Measurements from ENCODE around the gene ARNT2. TPM values are rescaled to one million over a fixed set of nuclear protein-coding genes. Genes with fewer than 3 reads are reported as not detected.
A peak's percentile ranks its signal among the peaks of the same experiment; 100 is the strongest.

The ARNT2 gene
- total and polyA plus RNA-seq, 2 of the 13 experiments (the other 11 are each of a cell fraction or from before 2014, with no cell fraction given), result 0.69 to 1.7 TPM

DNA sequence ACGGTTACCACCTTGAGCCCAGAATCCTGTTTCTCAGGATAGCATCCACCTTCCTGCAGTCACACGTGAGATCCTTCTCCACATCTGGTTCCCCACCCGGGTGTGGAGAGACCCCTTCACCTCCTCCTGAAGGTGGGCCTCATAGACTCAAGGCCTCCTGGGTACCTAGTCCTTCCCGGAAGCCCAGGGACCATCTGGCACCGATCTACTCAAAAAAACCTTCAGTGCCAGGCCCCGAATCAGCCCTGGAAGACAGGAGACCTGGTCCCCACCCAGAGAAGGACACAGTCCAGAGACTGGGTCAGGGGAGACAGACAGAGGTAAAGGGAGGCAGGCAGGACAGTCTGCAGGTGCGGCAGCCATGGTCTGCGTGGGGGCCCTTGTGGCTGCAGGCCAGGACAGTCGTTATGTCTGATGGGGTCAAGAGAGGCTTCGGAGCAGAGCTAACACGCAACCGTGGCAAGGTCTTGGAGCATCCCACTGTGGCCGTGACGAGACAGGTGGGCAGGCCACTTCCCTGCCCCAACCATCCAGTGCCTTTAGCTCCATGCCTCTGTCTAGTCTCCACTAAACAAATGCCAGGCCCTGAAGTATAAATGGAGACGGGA lies 178.7 kb downstream of the ARNT2 start:
- no TSS peak for BruUV-seq (replicated peaks)
- no peak overlapping the region for H3K9ac ChIP-seq (ENCODE audit: insufficient read depth, low read depth, low read length)
- no peak overlapping the region for H3K27ac ChIP-seq (ENCODE audit: extremely low read length, insufficient read depth, low read length)
- H3K9me3 ChIP-seq (ENCODE audit: low read length), result no peaks in the 10 kb centered on the region
- ATAC-seq (no peak), DNase-seq (ENCODE audit: low spot score) (no peak), FAIRE-seq (no peak)
- ChIA-PET POLR2A (interaction anchor here (1.3 kb wide), 1 partner anchor 13 kb away, joined by 4 read pairs; no protein-coding TSS in a partner anchor), CTCF (ENCODE audit: low intra/inter-chr PET ratio, low total read pairs) (no interaction called here)
- H3K27me3 ChIP-seq (ENCODE audit: control insufficient read depth in 1 of 2, insufficient read depth in 2 of 2, low read length in 2 of 2), result peaks cover 3 to 4% of the 10 kb centered on the region in 2 experiments; a peak in 3 of 5 replicates
- no peaks in the 10 kb centered on the region for H4K20me1 ChIP-seq (ENCODE audit: insufficient read depth, low read length)
- no peak for TF ChIP-seq ZNF747 (CRISPR knock-in tag; IDR thresholded peaks at IDR 0.05; ENCODE audit: borderline replicate concordance)
- no peak for TF ChIP-seq FLYWCH1 (CRISPR knock-in tag; IDR thresholded peaks at IDR 0.05)
- no peak for TF ChIP-seq TAF15 (IDR thresholded peaks at IDR 0.05; ENCODE audit: low read depth, low read length, poor library complexity, severe bottlenecking)
- TF ChIP-seq HHEX (CRISPR knock-in tag; IDR thresholded peaks at IDR 0.05), result no peak
- H2AFZ ChIP-seq (ENCODE audit: low read length), result no peak overlapping the region
- H3K4me2 ChIP-seq (ENCODE audit: low read depth, low read length), result no peak overlapping the region
- no peaks in the 10 kb centered on the region for H3K36me3 ChIP-seq (replicated peaks in 1 of 2; ENCODE audit: control insufficient read depth in 1 of 2, insufficient read depth in 2 of 2, low read length in 2 of 2)
- 82% methylated on average over 10 of the region's 15 CpGs for WGBS (ENCODE audit: low lambda C conversion rate)
- in situ Hi-C loops (cut with HindIII; ENCODE audit: extremely low pct_ligation_motif_present, low pct_unique_long_range_greater_than_20kb) (no loop called here), intact Hi-C loops (cut with micrococcal nuclease; ENCODE audit: unreplicated experiment) (no loop called here)
- H3K4me3 ChIP-seq (replicated peaks in 1 of 3; ENCODE audit: insufficient read depth in 1 of 3, low read depth in 2 of 3, low read length in 3 of 3), result no peak overlapping the region
- H3K79me2 ChIP-seq (ENCODE audit: insufficient read depth, low read length), result no peaks in the 10 kb centered on the region
- peaks cover 23% of the 10 kb centered on the region for H3K4me1 ChIP-seq (ENCODE audit: insufficient read depth, low read length)

DNA sequence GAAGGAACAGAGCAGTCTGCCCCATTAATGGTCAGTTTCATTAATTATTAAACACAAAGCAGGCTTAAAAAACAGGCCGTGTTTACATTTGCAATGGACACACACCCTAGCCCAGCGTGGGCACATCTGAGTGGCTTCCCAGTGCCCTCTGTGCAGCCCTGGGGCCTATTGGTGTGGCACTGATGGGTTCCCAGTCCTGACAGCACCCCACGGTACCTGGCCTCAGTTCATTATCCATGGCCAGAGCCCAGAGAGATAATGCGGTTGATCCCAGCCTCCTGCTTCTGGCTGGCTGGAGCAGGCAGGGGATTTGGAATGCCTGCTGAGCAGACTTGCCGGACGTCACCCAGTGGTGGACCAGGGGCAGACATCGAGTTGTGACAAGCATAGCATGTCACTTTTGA lies 180.4 kb downstream of the ARNT2 start:
- FAIRE-seq (no peak), DNase-seq (ENCODE audit: low spot score) (peak; percentile 27), ATAC-seq (peak; percentile 87)
- ChIA-PET CTCF (ENCODE audit: low intra/inter-chr PET ratio, low total read pairs) (no interaction called here), POLR2A (no interaction called here)
- H3K4me1 ChIP-seq (ENCODE audit: insufficient read depth, low read length), result peaks cover 23% of the 10 kb centered on the region
- in situ Hi-C loops (cut with HindIII; ENCODE audit: extremely low pct_ligation_motif_present, low pct_unique_long_range_greater_than_20kb), result no loop called here
- no peaks in the 10 kb centered on the region for H3K36me3 ChIP-seq (replicated peaks in 1 of 2; ENCODE audit: control insufficient read depth in 1 of 2, insufficient read depth in 2 of 2, low read length in 2 of 2)
- H2AFZ ChIP-seq (ENCODE audit: low read length), result no peak overlapping the region
- 0% methylated on average over 3 of the region's 7 CpGs for WGBS (ENCODE audit: low lambda C conversion rate)
- no peak overlapping the region for H3K9ac ChIP-seq (ENCODE audit: insufficient read depth, low read depth, low read length)
- H3K27me3 ChIP-seq (ENCODE audit: control insufficient read depth in 1 of 2, insufficient read depth in 2 of 2, low read length in 2 of 2), result peaks cover 3 to 4% of the 10 kb centered on the region in 2 experiments; a peak in 3 of 5 replicates
- no peaks in the 10 kb centered on the region for H3K79me2 ChIP-seq (ENCODE audit: insufficient read depth, low read length)
- intact Hi-C loops (cut with micrococcal nuclease; ENCODE audit: unreplicated experiment), result no loop called here
- no peak overlapping the region for H3K27ac ChIP-seq (ENCODE audit: extremely low read length, insufficient read depth, low read length)
- no peaks in the 10 kb centered on the region for H4K20me1 ChIP-seq (ENCODE audit: insufficient read depth, low read length)
- BruUV-seq (replicated peaks), result no TSS peak
- H3K4me3 ChIP-seq (replicated peaks in 1 of 3; ENCODE audit: insufficient read depth in 1 of 3, low read depth in 2 of 3, low read length in 3 of 3), result peak overlapping the region in 1 of 3 experiments; percentile 38; a peak in 1 of 6 replicates
- peak overlapping the region; percentile 59 for H3K4me2 ChIP-seq (ENCODE audit: low read depth, low read length)
- no peaks in the 10 kb centered on the region for H3K9me3 ChIP-seq (ENCODE audit: low read length)
- TF ChIP-seq FOXA3 (CRISPR knock-in tag; IDR thresholded peaks at IDR 0.05) (peak; percentile 64), ZMYM4 (CRISPR knock-in tag; IDR thresholded peaks at IDR 0.05) (no peak), NBN (conservative IDR thresholded peaks at IDR 0.05) (no peak), ZNF256 (CRISPR knock-in tag; conservative IDR thresholded peaks at IDR 0.05) (no peak)
- TF ChIP-seq, protein P1, sequence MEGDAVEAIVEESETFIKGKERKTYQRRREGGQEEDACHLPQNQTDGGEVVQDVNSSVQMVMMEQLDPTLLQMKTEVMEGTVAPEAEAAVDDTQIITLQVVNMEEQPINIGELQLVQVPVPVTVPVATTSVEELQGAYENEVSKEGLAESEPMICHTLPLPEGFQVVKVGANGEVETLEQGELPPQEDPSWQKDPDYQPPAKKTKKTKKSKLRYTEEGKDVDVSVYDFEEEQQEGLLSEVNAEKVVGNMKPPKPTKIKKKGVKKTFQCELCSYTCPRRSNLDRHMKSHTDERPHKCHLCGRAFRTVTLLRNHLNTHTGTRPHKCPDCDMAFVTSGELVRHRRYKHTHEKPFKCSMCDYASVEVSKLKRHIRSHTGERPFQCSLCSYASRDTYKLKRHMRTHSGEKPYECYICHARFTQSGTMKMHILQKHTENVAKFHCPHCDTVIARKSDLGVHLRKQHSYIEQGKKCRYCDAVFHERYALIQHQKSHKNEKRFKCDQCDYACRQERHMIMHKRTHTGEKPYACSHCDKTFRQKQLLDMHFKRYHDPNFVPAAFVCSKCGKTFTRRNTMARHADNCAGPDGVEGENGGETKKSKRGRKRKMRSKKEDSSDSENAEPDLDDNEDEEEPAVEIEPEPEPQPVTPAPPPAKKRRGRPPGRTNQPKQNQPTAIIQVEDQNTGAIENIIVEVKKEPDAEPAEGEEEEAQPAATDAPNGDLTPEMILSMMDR (CRISPR knock-in tag; IDR thresholded peaks at IDR 0.05), result peak; percentile 30
- TF ChIP-seq, protein P2, sequence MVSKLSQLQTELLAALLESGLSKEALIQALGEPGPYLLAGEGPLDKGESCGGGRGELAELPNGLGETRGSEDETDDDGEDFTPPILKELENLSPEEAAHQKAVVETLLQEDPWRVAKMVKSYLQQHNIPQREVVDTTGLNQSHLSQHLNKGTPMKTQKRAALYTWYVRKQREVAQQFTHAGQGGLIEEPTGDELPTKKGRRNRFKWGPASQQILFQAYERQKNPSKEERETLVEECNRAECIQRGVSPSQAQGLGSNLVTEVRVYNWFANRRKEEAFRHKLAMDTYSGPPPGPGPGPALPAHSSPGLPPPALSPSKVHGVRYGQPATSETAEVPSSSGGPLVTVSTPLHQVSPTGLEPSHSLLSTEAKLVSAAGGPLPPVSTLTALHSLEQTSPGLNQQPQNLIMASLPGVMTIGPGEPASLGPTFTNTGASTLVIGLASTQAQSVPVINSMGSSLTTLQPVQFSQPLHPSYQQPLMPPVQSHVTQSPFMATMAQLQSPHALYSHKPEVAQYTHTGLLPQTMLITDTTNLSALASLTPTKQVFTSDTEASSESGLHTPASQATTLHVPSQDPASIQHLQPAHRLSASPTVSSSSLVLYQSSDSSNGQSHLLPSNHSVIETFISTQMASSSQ (IDR thresholded peaks at IDR 0.05; ENCODE audit: low read depth), result peak; percentile 63; the same call in 1 of the 2 replicates
- TF ChIP-seq, protein P2 (CRISPR knock-in tag; IDR thresholded peaks at IDR 0.05; ENCODE audit: borderline replicate concordance), result peak; percentile 32; the same call in 1 of the 2 replicates

All from HepG2 (cell line).